ENCODE results near the gene PATJ.
"Not testable (repeated sequence)": the region's sequence is repeated elsewhere in the genome, so short reads cannot be mapped to it uniquely, and the experiment has no call there.

PATJ gene

GRCh38 chr1:61836649-61837048, 94.4 kb downstream of the PATJ start:
- no peaks in the 10 kb centered on the region for H3K9me3 ChIP-seq (ENCODE audit: control insufficient read depth, insufficient read depth, low read depth, low read length)
- H3K4me3 ChIP-seq (ENCODE audit: low read depth, low read length), result no peak overlapping the region
- ChIA-PET CTCF (interaction anchor here (0.7 kb wide), 1 partner anchor 65 kb away, joined by 3 read pairs; no protein-coding TSS in a partner anchor), POLR2A (no interaction called here)
- no peak overlapping the region for H3K27ac ChIP-seq (ENCODE audit: extremely low read depth, low read depth, low read length)
- H3K36me3 ChIP-seq (ENCODE audit: control insufficient read depth in 2 of 2, insufficient read depth in 1 of 2, low read length in 2 of 2), result peaks cover 3 to 13% of the 10 kb centered on the region in 2 experiments
- no peaks in the 10 kb centered on the region for H3K4me1 ChIP-seq (ENCODE audit: control insufficient read depth, insufficient read depth, low read length)
- no peak for TF ChIP-seq ZNF248 (tag by site-specific recombination; IDR thresholded peaks at IDR 0.05)
- no peak for TF ChIP-seq GLIS1 (tag by site-specific recombination; IDR thresholded peaks at IDR 0.05)
- TF ChIP-seq, protein P1, sequence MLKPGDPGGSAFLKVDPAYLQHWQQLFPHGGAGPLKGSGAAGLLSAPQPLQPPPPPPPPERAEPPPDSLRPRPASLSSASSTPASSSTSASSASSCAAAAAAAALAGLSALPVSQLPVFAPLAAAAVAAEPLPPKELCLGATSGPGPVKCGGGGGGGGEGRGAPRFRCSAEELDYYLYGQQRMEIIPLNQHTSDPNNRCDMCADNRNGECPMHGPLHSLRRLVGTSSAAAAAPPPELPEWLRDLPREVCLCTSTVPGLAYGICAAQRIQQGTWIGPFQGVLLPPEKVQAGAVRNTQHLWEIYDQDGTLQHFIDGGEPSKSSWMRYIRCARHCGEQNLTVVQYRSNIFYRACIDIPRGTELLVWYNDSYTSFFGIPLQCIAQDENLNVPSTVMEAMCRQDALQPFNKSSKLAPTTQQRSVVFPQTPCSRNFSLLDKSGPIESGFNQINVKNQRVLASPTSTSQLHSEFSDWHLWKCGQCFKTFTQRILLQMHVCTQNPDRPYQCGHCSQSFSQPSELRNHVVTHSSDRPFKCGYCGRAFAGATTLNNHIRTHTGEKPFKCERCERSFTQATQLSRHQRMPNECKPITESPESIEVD (tag by site-specific recombination; IDR thresholded peaks at IDR 0.05), result no peak

DNA sequence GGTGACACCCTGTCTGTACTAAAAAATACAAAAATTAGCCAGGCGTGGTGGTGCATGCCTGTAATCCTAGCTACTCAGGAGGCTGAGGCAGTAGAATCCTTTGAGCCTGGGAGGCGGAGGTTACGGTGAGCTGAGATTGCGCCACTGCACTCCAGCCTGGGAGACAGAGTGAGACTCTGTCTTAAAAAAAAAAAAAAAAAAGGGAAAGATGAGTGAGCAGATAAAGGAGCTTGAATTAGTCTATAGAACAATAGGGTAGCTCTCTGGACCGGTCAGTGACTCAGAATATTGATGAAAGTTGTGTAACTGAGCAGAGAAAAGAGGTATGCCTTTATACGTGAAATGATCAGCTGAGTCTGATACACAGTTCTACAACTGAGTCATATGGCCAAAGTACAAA, 95.3 kb downstream of the PATJ start:
- H3K4me1 ChIP-seq (ENCODE audit: control insufficient read depth, insufficient read depth, low read length); H3K27ac ChIP-seq (ENCODE audit: extremely low read depth, low read depth, low read length); POLR2A ChIA-PET; H3K4me3 ChIP-seq (ENCODE audit: low read depth, low read length); H3K9me3 ChIP-seq (ENCODE audit: control insufficient read depth, insufficient read depth, low read depth, low read length): not testable (repeated sequence)
- peaks cover 3 to 13% of the 10 kb centered on the region in 2 experiments for H3K36me3 ChIP-seq (ENCODE audit: control insufficient read depth in 2 of 2, insufficient read depth in 1 of 2, low read length in 2 of 2)
- CTCF ChIA-PET, result interaction anchor here (0.6 to 0.7 kb wide), 2 partner anchors 307 to 881 kb away, joined by 3 read pairs; no protein-coding TSS in a partner anchor

DNA sequence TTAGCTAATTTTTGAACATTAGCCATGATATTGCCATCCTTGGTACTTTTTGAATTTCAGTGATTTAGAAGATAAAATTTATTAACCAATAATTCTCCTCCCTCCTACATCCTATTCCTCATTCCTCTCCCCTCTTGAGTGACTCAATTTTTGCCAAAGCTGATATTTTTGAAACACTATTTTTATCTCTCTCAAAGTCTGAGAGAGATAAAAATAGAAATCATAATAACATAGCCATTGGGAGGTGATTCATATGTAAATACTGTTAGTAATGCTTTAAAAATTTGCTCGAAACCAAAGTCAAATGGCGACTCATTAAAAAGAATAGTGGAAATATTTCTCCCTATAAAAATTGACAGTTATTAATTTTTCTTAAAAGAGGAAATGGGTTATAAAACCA, 97.4 kb downstream of the PATJ start:
- ChIA-PET CTCF (no interaction called here), POLR2A (no interaction called here)
- Histone ChIP-seq H3K9me3 (ENCODE audit: control insufficient read depth, insufficient read depth, low read depth, low read length) (no peaks in the 10 kb centered on the region), H3K36me3 (ENCODE audit: control insufficient read depth in 2 of 2, insufficient read depth in 1 of 2, low read length in 2 of 2) (peaks cover 2 to 6% of the 10 kb centered on the region in 2 experiments), H3K4me3 (ENCODE audit: low read depth, low read length) (no peak overlapping the region), H3K27ac (ENCODE audit: extremely low read depth, low read depth, low read length) (no peak overlapping the region), H3K4me1 (ENCODE audit: control insufficient read depth, insufficient read depth, low read length) (no peaks in the 10 kb centered on the region)
- TF ChIP-seq ZNF473 (tag by site-specific recombination; IDR thresholded peaks at IDR 0.05) (no peak), ZNF510 (tag by site-specific recombination; IDR thresholded peaks at IDR 0.05; ENCODE audit: insufficient replicate concordance) (no peak), ZNF311 (tag by site-specific recombination; IDR thresholded peaks at IDR 0.05; ENCODE audit: borderline replicate concordance) (no peak), OVOL3 (tag by site-specific recombination; IDR thresholded peaks at IDR 0.05) (no peak), ZNF292 (tag by site-specific recombination; IDR thresholded peaks at IDR 0.05; ENCODE audit: borderline replicate concordance, low read depth) (no peak), WT1 (tag by site-specific recombination; IDR thresholded peaks at IDR 0.05) (no peak), HOXD13 (CRISPR knock-in tag; IDR thresholded peaks at IDR 0.05; ENCODE audit: borderline replicate concordance) (no peak), ZNF148 (tag by site-specific recombination; IDR thresholded peaks at IDR 0.05; ENCODE audit: borderline replicate concordance) (no peak), ZNF341 (tag by site-specific recombination; IDR thresholded peaks at IDR 0.05; ENCODE audit: low read depth) (no peak), ZNF174 (tag by site-specific recombination; IDR thresholded peaks at IDR 0.05) (no peak)
- TF ChIP-seq, protein P2, sequence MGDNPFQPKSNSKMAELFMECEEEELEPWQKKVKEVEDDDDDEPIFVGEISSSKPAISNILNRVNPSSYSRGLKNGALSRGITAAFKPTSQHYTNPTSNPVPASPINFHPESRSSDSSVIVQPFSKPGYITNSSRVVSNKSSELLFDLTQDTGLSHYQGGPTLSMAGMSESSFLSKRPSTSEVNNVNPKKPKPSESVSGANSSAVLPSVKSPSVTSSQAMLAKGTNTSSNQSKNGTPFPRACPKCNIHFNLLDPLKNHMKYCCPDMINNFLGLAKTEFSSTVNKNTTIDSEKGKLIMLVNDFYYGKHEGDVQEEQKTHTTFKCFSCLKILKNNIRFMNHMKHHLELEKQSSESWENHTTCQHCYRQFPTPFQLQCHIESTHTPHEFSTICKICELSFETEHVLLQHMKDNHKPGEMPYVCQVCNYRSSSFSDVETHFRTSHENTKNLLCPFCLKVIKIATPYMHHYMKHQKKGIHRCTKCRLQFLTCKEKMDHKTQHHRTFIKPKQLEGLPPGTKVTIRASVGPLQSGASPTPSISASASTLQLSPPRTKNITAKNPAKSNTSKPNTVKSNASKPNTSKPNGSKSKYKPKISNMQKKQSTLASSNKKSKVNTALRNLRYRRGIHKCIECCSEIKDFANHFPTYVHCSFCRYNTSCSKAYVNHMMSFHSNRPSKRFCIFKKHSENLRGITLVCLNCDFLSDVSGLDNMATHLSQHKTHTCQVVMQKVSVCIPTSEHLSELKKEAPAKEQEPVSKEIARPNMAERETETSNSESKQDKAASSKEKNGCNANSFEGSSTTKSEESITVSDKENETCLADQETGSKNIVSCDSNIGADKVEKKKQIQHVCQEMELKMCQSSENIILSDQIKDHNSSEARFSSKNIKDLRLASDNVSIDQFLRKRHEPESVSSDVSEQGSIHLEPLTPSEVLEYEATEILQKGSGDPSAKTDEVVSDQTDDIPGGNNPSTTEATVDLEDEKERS (tag by site-specific recombination; IDR thresholded peaks at IDR 0.05), result no peak
- TF ChIP-seq, protein P3, sequence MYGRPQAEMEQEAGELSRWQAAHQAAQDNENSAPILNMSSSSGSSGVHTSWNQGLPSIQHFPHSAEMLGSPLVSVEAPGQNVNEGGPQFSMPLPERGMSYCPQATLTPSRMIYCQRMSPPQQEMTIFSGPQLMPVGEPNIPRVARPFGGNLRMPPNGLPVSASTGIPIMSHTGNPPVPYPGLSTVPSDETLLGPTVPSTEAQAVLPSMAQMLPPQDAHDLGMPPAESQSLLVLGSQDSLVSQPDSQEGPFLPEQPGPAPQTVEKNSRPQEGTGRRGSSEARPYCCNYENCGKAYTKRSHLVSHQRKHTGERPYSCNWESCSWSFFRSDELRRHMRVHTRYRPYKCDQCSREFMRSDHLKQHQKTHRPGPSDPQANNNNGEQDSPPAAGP (tag by site-specific recombination; IDR thresholded peaks at IDR 0.05), result no peak
